ENCODE results near the gene PCMT1.

DNA sequence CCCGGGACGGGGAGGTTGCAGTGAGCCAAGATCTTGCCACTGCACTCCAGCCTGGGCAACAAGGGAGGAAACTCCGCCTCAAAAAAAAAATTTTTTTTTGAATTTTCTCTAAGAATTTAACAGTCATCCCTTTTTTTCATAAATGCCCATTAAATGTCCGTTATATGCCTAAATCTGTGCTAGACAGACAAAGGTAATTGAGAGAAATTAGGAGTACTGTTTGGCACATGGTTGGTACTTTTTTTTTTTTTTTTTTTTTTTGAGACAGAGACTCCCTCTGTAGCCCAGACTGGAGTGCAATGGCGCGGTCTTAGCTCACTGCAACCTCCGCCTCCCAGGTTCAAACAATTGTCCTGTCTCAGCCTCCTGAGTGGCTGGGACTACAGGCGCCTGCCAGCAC, 1.7 kb downstream of the PCMT1 start:
- TF ChIP-seq, protein P1, sequence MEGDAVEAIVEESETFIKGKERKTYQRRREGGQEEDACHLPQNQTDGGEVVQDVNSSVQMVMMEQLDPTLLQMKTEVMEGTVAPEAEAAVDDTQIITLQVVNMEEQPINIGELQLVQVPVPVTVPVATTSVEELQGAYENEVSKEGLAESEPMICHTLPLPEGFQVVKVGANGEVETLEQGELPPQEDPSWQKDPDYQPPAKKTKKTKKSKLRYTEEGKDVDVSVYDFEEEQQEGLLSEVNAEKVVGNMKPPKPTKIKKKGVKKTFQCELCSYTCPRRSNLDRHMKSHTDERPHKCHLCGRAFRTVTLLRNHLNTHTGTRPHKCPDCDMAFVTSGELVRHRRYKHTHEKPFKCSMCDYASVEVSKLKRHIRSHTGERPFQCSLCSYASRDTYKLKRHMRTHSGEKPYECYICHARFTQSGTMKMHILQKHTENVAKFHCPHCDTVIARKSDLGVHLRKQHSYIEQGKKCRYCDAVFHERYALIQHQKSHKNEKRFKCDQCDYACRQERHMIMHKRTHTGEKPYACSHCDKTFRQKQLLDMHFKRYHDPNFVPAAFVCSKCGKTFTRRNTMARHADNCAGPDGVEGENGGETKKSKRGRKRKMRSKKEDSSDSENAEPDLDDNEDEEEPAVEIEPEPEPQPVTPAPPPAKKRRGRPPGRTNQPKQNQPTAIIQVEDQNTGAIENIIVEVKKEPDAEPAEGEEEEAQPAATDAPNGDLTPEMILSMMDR (IDR thresholded peaks at IDR 0.05) = no peak
- no peak for TF ChIP-seq POLR2A (IDR thresholded peaks at IDR 0.05)

All from adrenal gland (tissue), 5 donors.